ENCODE data around the gene CROT.

Gene CROT

GRCh38 chr7:87414794-87415188, 69.3 kb downstream of the CROT start:
- no peak for DNase-seq (ENCODE audit: low read depth)

GRCh38 chr7:87416682-87417587, 71.5 kb downstream of the CROT start:
- DNase-seq (ENCODE audit: low read depth): peak; percentile 33

- no peak for DNase-seq (ENCODE audit: low read depth)
These were observed 74.7 kb downstream of the CROT start for GRCh38 chr7:87420173-87420572.

- no peak for DNase-seq (ENCODE audit: low read depth)
These were observed 78.6 kb downstream of the CROT start for GRCh38 chr7:87424075-87424474.

- DNase-seq (ENCODE audit: low read depth): no peak
These were observed 80.7 kb downstream of the CROT start for GRCh38 chr7:87426160-87426559.

GRCh38 chr7:87427288-87427687, 81.8 kb downstream of the CROT start:
- no peak for DNase-seq (ENCODE audit: low read depth)

- no peak for DNase-seq (ENCODE audit: low read depth)
These were observed 87.1 kb downstream of the CROT start for GRCh38 chr7:87432536-87432935.

GRCh38 chr7:87435546-87435945, 90.1 kb downstream of the CROT start:
- no peak for DNase-seq (ENCODE audit: low read depth)

GRCh38 chr7:87445897-87446296, 100.4 kb downstream of the CROT start:
- no peak for DNase-seq (ENCODE audit: low read depth)

GRCh38 chr7:87447116-87447635, 101.7 kb downstream of the CROT start:
- DNase-seq (ENCODE audit: low read depth): no peak

GRCh38 chr7:87448388-87448787, 102.9 kb downstream of the CROT start:
- DNase-seq (ENCODE audit: low read depth): no peak
